HepG2 (cell line): ENCODE results near the gene ITGAE. TPM values are rescaled to one million over a fixed set of nuclear protein-coding genes. Genes with fewer than 3 reads are reported as not detected.

ENCODE experiments used
- AGO2 ChIP-seq: fragments of 200-400 bp; formaldehyde crosslinking; optimal IDR thresholded peaks from 2 replicates; pipeline ENCODE3; 2017; ENCODE audit warnings: mild to moderate bottlenecking, low read depth, low read length, moderate library complexity
- ARNT2 ChIP-seq: sonication (generic); formaldehyde crosslinking; IDR thresholded peaks from 2 replicates; pipeline ENCODE4 v1.8.0; 2022; ENCODE audit warnings: mild to moderate bottlenecking, low read depth, missing genetic modification reagents, moderate library complexity
- BORCS8-MEF2B ChIP-seq: sonication (generic); formaldehyde crosslinking; IDR thresholded peaks from 2 replicates; pipeline ENCODE4 v1.8.0; 2022; ENCODE audit warnings: mild to moderate bottlenecking, missing genetic modification reagents
- ERF ChIP-seq: IDR thresholded peaks from 2 replicates; pipeline ENCODE4 v1.6.1; 2018; ENCODE audit warnings: missing biosample characterization, missing genetic modification reagents
- FOXK2 ChIP-seq: fragments of 450-650 bp; IDR thresholded peaks from 2 replicates; pipeline ENCODE4 v1.6.1; 2016
- HNRNPH1 ChIP-seq: fragments of 200-400 bp; formaldehyde crosslinking; optimal IDR thresholded peaks from 2 replicates; pipeline ENCODE3; 2017; ENCODE audit warnings: mild to moderate bottlenecking, low read depth, low read length
- HNRNPL ChIP-seq: fragments of 200-400 bp; formaldehyde crosslinking; IDR thresholded peaks from 2 replicates; pipeline ENCODE4 v1.6.1; 2017; ENCODE audit warnings: mild to moderate bottlenecking, low read depth, low read length
- JUND ChIP-seq: sonication (generic); formaldehyde crosslinking; IDR thresholded peaks from 2 replicates; pipeline ENCODE4 v1.8.0; 2022; ENCODE audit warnings: mild to moderate bottlenecking, missing genetic modification reagents
- MTERF4 ChIP-seq: sonication (generic); formaldehyde crosslinking; IDR thresholded peaks from 2 replicates; pipeline ENCODE4 v1.8.0; 2023; ENCODE audit warnings: mild to moderate bottlenecking, missing genetic modification reagents
- RCOR2 ChIP-seq: IDR thresholded peaks from 2 replicates; pipeline ENCODE4 v1.6.1; 2016; ENCODE audit warnings: missing biosample characterization, missing genetic modification reagents
- RORA ChIP-seq: sonication (generic); formaldehyde crosslinking; IDR thresholded peaks from 2 replicates; pipeline ENCODE4 v1.5.0; 2020; ENCODE audit warnings: mild to moderate bottlenecking, missing genetic modification reagents, moderate library complexity
- RXRB ChIP-seq: IDR thresholded peaks from 2 replicates; pipeline ENCODE4 v1.6.1; 2016; ENCODE audit warnings: borderline replicate concordance, missing genetic modification reagents, missing compliant biosample characterization
- SAFB2 ChIP-seq: sonication (generic); formaldehyde crosslinking; IDR thresholded peaks from 2 replicates; pipeline ENCODE4 v1.5.1; 2020; ENCODE audit warnings: missing genetic modification reagents, low read depth, mild to moderate bottlenecking, borderline replicate concordance
- SMAD9 ChIP-seq: sonication (generic); formaldehyde crosslinking; IDR thresholded peaks from 2 replicates; pipeline ENCODE4 v1.5.1; 2020; ENCODE audit warnings: mild to moderate bottlenecking, missing genetic modification reagents
- SUZ12 ChIP-seq: fragments of 150-350 bp; IDR thresholded peaks from 2 replicates; pipeline ENCODE4 v1.6.1; 2014; ENCODE audit warnings: low read depth, low read length
- TFE3 ChIP-seq: IDR thresholded peaks from 2 replicates; pipeline ENCODE4 v1.6.1; 2016
- TOPORS ChIP-seq: sonication (generic); formaldehyde crosslinking; IDR thresholded peaks from 2 replicates; pipeline ENCODE4 v1.8.0; 2023; ENCODE audit warnings: mild to moderate bottlenecking, missing genetic modification reagents
- ZNF205 ChIP-seq: IDR thresholded peaks from 2 replicates; pipeline ENCODE4 v1.6.1; 2018; ENCODE audit warnings: missing biosample characterization, missing genetic modification reagents
- ZNF431 ChIP-seq: sonication (generic); formaldehyde crosslinking; IDR thresholded peaks from 2 replicates; pipeline ENCODE4 v1.9.0; 2022; ENCODE audit warnings: missing genetic modification reagents, low read depth, mild to moderate bottlenecking, borderline replicate concordance
- ZNF577 ChIP-seq: sonication (generic); formaldehyde crosslinking; IDR thresholded peaks from 2 replicates; pipeline ENCODE4 v1.4.0; 2020; ENCODE audit warnings: mild to moderate bottlenecking, low read depth, missing genetic modification reagents, borderline replicate concordance
- ZNF678 ChIP-seq: sonication (generic); formaldehyde crosslinking; IDR thresholded peaks from 2 replicates; pipeline ENCODE4 v1.4.0; 2020; ENCODE audit warnings: mild to moderate bottlenecking, missing genetic modification reagents
- ZNF7 ChIP-seq: IDR thresholded peaks from 2 replicates; pipeline ENCODE4 v1.6.1; 2016; ENCODE audit warnings: missing biosample characterization, missing genetic modification reagents
- ZSCAN5A ChIP-seq: sonication (generic); formaldehyde crosslinking; IDR thresholded peaks from 2 replicates; pipeline ENCODE4 v1.8.0; 2022; ENCODE audit warnings: mild to moderate bottlenecking, missing genetic modification reagents, borderline replicate concordance
- polyA plus RNA-seq, 8 experiments: library from polyadenylated mRNA; depleted of rRNA in 3 of 8; stranded (reverse) in 7 of 8; unstranded in 1 of 8; fragments of >200 nt; fragmentation: Illumina TruSeq in 4 of 8; extraction: Trizol in 4 of 8; gene quantifications; 2 replicates each; pipeline versions ENCODE4 v1.2.1 to v1.2.3, GENCODE V29; 2011 to 2016; ENCODE audit warnings: low read depth in 4 of 8, missing spikeins in 1 of 8, mixed read lengths in 1 of 8; ENCODE audit not compliant: insufficient read depth in 1 of 8
- total RNA-seq, 5 experiments: library from RNA; depleted of rRNA; stranded (reverse); fragments of >200 nt; fragmentation: Illumina TruSeq; extraction: Trizol; gene quantifications; 2 replicates each; pipeline ENCODE4 v1.2.3, GENCODE V29; 2016; ENCODE audit warnings: low read depth in 1 of 5
- TF ChIP-seq, protein P1 (sequence below): sonication (generic); formaldehyde crosslinking; IDR thresholded peaks from 2 replicates; pipeline ENCODE4 v1.5.1; 2020; ENCODE audit warnings: mild to moderate bottlenecking, missing genetic modification reagents, borderline replicate concordance

The ITGAE gene
- total and polyA plus RNA-seq, 2 of the 13 experiments (the other 11 are each of a cell fraction or from before 2014, with no cell fraction given): 42.3 to 49.0 TPM

- TF ChIP-seq HNRNPH1 (no peak), ZNF431 (CRISPR knock-in tag) (no peak; the same call in 1 of the 2 replicates), ZNF577 (CRISPR knock-in tag) (no peak), ZSCAN5A (CRISPR knock-in tag) (peak; percentile 21; the same call in 1 of the 2 replicates), MTERF4 (CRISPR knock-in tag) (no peak), ZNF7 (no peak), BORCS8-MEF2B (peak; percentile 47; the same call in 1 of the 2 replicates), FOXK2 (no peak), HNRNPL (0 out of 2 replicates have a peak, but pooled peaks have one; percentile 22), RXRB (CRISPR knock-in tag) (0 out of 2 replicates have a peak, but pooled peaks have one; percentile 8), ARNT2 (CRISPR knock-in tag) (peak; percentile 58), JUND (no peak), RCOR2 (CRISPR knock-in tag) (no peak), TFE3 (CRISPR knock-in tag) (0 out of 2 replicates have a peak, but pooled peaks have one; percentile 22), ZNF678 (CRISPR knock-in tag) (no peak; the same call in 1 of the 2 replicates), ERF (no peak; the same call in none of the 2 replicates), SMAD9 (no peak), TOPORS (CRISPR knock-in tag) (no peak), AGO2 (peak; percentile 86), SUZ12 (no peak), ZNF205 (CRISPR knock-in tag) (peak; percentile 44; the same call in 1 of the 2 replicates), RORA (peak; percentile 17; the same call in 1 of the 2 replicates), SAFB2 (CRISPR knock-in tag) (no peak)
- TF ChIP-seq, protein P1, sequence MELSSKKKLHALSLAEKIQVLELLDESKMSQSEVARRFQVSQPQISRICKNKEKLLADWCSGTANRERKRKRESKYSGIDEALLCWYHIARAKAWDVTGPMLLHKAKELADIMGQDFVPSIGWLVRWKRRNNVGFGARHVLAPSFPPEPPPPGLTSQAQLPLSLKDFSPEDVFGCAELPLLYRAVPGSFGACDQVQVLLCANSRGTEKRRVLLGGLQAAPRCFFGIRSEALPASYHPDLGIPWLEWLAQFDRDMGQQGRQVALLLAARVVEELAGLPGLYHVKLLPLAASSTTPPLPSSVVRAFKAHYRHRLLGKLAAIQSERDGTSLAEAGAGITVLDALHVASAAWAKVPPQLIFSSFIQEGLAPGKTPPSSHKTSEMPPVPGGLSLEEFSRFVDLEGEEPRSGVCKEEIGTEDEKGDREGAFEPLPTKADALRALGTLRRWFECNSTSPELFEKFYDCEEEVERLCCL (CRISPR knock-in tag): no peak; the same call in 1 of the 2 replicates
Observed at GRCh38 chr17:3668279-3669084, 132.5 kb downstream of the ITGAE start, which contains the start of the genes EMC6 and TAX1BP3 (continued).
